DND-41 (cell line): Measurements from ENCODE around the gene RGS19.

ENCODE experiments used
- EZH2 ChIP-seq: IDR thresholded peaks from 3 replicates; pipeline ENCODE4 v1.6.1; 2012; ENCODE audit warnings: borderline replicate concordance, low read depth, mild to moderate bottlenecking, moderate library complexity, low read length, inconsistent platforms; ENCODE audit not compliant: severe bottlenecking
- TF ChIP-seq, protein P1 (sequence below): IDR thresholded peaks from 2 replicates; pipeline ENCODE4 v1.5.1; 2012; ENCODE audit warnings: borderline replicate concordance, low read length, moderate library complexity, mild to moderate bottlenecking; ENCODE audit not compliant: poor library complexity, severe bottlenecking; ENCODE audit errors: extremely low read depth

DNA sequence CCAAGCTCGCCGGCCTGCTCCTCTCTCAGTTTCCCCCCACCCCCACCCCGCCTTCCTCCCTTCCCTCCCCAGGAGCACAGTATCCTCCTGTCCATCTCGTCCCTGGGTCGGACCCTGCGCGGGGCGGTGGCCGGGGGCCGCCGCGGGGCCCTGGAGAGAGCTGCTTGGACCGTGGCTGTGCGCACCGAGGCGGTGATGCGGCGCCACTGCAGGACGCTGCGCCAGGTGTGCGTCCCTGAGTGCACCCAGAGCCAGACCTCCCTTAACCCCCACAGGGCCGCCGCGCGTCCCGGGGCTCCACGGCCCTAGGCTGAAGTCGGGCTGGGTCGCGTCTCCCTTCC lies 41.1 kb downstream of the RGS19 start:
- no peak for TF ChIP-seq EZH2
- TF ChIP-seq, protein P1, sequence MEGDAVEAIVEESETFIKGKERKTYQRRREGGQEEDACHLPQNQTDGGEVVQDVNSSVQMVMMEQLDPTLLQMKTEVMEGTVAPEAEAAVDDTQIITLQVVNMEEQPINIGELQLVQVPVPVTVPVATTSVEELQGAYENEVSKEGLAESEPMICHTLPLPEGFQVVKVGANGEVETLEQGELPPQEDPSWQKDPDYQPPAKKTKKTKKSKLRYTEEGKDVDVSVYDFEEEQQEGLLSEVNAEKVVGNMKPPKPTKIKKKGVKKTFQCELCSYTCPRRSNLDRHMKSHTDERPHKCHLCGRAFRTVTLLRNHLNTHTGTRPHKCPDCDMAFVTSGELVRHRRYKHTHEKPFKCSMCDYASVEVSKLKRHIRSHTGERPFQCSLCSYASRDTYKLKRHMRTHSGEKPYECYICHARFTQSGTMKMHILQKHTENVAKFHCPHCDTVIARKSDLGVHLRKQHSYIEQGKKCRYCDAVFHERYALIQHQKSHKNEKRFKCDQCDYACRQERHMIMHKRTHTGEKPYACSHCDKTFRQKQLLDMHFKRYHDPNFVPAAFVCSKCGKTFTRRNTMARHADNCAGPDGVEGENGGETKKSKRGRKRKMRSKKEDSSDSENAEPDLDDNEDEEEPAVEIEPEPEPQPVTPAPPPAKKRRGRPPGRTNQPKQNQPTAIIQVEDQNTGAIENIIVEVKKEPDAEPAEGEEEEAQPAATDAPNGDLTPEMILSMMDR: no peak
